ENCODE results near the gene MEA1.

MEA1 gene

DNA sequence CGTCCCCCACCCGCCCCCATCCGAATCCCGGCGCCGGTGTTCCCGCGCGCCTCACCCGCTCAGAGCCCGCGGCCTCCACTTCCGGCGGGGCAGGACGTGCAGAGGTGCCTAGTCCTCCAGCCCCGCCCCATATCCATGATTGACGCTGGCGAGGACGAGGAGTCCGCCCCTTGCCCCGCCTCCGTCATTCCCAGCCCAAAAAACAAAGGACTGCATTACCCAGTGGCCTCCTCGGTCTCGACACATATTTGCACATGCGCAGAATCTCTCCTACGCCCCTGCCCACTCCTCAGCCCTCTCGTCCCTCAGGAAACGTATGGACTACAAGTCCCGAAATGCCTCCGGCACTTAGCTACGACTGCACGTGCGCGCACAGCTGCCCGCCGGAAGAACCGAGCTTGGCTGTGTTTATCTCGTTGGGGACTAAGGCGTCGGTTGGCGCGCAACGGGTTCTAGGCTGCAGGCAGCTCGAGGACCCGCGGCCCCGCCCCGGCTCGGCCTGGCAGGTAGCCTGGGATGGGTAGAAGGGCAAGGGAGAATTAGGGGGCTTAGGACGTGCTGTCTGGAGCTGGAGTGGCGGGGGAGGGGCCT, at the start of gene MEA1, which contains the start of gene KLHDC3:
MEA1 (minus strand) TSS at position 104 of the 591 bp plus-strand sequence. CDS start 133 bp downstream, outside the sequence.
KLHDC3 (plus strand) TSS at position 407 of the 591 bp plus-strand sequence. CDS start 2,944 bp downstream, outside the sequence.
- TF ChIP-seq, protein P1, sequence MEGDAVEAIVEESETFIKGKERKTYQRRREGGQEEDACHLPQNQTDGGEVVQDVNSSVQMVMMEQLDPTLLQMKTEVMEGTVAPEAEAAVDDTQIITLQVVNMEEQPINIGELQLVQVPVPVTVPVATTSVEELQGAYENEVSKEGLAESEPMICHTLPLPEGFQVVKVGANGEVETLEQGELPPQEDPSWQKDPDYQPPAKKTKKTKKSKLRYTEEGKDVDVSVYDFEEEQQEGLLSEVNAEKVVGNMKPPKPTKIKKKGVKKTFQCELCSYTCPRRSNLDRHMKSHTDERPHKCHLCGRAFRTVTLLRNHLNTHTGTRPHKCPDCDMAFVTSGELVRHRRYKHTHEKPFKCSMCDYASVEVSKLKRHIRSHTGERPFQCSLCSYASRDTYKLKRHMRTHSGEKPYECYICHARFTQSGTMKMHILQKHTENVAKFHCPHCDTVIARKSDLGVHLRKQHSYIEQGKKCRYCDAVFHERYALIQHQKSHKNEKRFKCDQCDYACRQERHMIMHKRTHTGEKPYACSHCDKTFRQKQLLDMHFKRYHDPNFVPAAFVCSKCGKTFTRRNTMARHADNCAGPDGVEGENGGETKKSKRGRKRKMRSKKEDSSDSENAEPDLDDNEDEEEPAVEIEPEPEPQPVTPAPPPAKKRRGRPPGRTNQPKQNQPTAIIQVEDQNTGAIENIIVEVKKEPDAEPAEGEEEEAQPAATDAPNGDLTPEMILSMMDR (IDR thresholded peaks at IDR 0.05; ENCODE audit: control insufficient read depth, extremely low read depth, insufficient read depth): no peak
- DNase-seq (ENCODE audit: low read depth): peak; percentile 99
- peak within 1 kb of the TSS; percentile 82 for H3K4me3 ChIP-seq (ENCODE audit: low read depth, low read length)

- no peak for DNase-seq (ENCODE audit: low read depth)
- TF ChIP-seq, protein P1 (IDR thresholded peaks at IDR 0.05; ENCODE audit: control insufficient read depth, extremely low read depth, insufficient read depth): no peak
- H3K4me3 ChIP-seq (ENCODE audit: low read depth, low read length): no peak overlapping the region
Measured at GRCh38 chr6:43062818-43063217, 49.1 kb upstream of the MEA1 start.

- no peak for DNase-seq (ENCODE audit: low read depth)
- TF ChIP-seq, protein P1 (IDR thresholded peaks at IDR 0.05; ENCODE audit: control insufficient read depth, extremely low read depth, insufficient read depth): no peak
- H3K4me3 ChIP-seq (ENCODE audit: low read depth, low read length): no peak overlapping the region
Measured at GRCh38 chr6:43061861-43062260, 48.1 kb upstream of the MEA1 start.

- TF ChIP-seq, protein P1 (IDR thresholded peaks at IDR 0.05; ENCODE audit: control insufficient read depth, extremely low read depth, insufficient read depth): no peak
- DNase-seq (ENCODE audit: low read depth): no peak
- H3K4me3 ChIP-seq (ENCODE audit: low read depth, low read length): peak overlapping the region; percentile 78
Measured at GRCh38 chr6:43060755-43061633, 47.2 kb upstream of the MEA1 start.

DNA sequence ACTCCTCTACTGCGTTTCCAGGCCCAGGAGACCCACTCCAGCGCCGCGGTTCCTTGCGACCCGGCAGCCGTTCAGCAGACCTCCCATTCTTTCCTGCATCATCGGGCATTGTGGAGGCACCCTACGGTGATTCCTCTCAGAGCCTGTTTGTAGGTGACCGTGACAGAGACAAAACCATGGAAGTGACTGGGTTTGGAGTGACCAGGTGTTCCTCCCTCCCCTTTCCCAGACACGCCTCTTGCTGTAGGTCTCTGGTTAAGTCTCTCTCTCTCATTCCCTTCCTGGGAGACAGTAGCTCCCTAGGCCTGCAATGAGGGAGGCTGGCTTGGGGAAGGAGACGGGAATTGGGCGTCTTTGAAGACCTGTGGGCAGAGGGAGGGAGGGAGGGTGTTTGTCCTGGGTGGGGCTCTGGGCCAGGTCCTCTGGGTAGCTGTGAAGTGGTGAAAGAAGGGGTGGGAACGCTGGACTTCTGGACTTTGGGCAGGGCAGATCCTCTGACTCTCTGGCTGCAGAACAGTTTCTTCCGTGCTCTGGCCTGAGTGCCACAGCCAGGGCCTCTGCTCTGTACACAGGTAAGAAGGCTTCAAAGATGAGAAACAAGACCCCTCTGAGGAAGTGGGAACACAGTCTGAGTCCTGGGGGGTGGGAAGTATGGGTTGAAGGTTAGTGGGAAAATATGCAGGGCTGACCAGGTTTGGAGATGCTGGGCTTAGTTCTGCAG, 46.4 kb upstream of the MEA1 start:
- H3K4me3 ChIP-seq (ENCODE audit: low read depth, low read length): peak overlapping the region; percentile 78
- TF ChIP-seq, protein P1 (IDR thresholded peaks at IDR 0.05; ENCODE audit: control insufficient read depth, extremely low read depth, insufficient read depth): no peak
- peak; percentile 35 for DNase-seq (ENCODE audit: low read depth)

DNA sequence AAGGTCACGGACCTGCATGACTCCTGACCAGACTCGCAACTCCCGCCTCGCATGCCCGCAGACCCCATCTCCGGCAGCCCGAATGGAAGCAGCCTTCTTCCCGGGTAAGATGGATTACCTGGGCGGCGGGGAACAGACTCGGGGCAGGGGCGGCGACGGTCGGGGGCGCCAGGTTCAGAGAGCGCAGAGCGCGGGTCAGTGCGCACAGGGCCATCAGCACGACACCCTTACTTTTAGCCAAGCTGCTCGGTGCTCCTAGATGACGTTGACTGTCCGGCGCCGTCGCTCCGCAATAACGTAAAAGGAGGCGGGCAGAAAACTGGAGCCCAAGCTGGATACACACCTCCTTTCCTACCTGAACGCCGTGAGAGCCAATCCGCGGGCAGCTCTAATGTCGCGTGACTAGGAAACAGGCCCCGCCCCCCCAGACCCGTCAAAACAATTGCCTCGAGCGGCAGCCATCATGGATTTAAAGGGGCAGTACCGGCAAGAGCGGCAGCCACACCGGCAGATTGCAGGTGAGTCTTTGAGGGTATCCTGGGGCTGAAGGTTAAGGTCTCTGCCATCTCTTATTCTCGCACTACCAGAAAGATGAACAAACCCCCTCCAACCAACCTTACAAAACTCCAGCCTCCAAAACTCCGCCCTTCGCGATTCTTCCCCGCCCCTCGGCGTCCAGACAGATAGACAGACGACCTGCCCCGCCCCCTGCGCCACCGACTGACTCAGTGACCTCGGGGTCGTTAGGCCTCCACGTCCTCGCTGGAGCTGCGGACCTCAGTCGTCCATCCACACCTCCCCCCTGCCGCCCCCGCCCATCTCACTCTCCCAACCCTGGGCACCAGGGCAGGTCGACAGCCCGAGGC, 45.7 kb upstream of the MEA1 start, which contains the start of the genes KLC4 and MRPL2:
KLC4 (plus strand) TSS at position 464 of the 866 bp plus-strand sequence. CDS start 1,705 bp downstream, outside the sequence.
MRPL2 (minus strand) TSS at position 267 of the 866 bp plus-strand sequence; CDS start at position 214, 53 bp downstream.
- H3K4me3 ChIP-seq (ENCODE audit: low read depth, low read length): peak within 1 kb of the TSS; percentile 78
- TF ChIP-seq, protein P1 (IDR thresholded peaks at IDR 0.05; ENCODE audit: control insufficient read depth, extremely low read depth, insufficient read depth): no peak
- peak; percentile 95 for DNase-seq (ENCODE audit: low read depth)

Data from LNCaP clone FGC (cell line).